Endodermal cell (in vitro differentiated cells): ENCODE data around the gene RARRES2. TPM values are rescaled to one million over a fixed set of nuclear protein-coding genes. Genes with fewer than 3 reads are reported as not detected.
A peak's percentile ranks its signal among the peaks of the same experiment; 100 is the strongest.

Experiments used
- DNase-seq: peaks from one replicate; pipeline ENCODE4 v3.0.0-alpha.2; 2017
- H3K27ac ChIP-seq: 2 replicates; pipeline ENCODE4 v1.5.1; 2013; ENCODE audit warnings: mild to moderate bottlenecking, low read depth, low read length, moderate library complexity
- H3K27me3 ChIP-seq: 2 replicates; pipeline ENCODE4 v1.6.1; 2013; ENCODE audit warnings: mild to moderate bottlenecking, low read length, moderate library complexity; ENCODE audit not compliant: insufficient read depth, control insufficient read depth, poor library complexity, severe bottlenecking
- H3K36me3 ChIP-seq: 2 replicates; pipeline ENCODE4 v1.7.0; 2013; ENCODE audit warnings: mild to moderate bottlenecking, low read length, moderate library complexity; ENCODE audit not compliant: control insufficient read depth, insufficient read depth
- H3K4me1 ChIP-seq: one replicate; pipeline ENCODE4 v1.7.0; 2013; ENCODE audit warnings: low read length; ENCODE audit not compliant: control insufficient read depth, insufficient read depth
- H3K4me3 ChIP-seq: 2 replicates; pipeline ENCODE4 v1.5.1; 2013; ENCODE audit warnings: mild to moderate bottlenecking, low read length, moderate library complexity
- H3K9ac ChIP-seq: 2 replicates; pipeline ENCODE4 v1.6.1; 2013; ENCODE audit warnings: mild to moderate bottlenecking, low read length, moderate library complexity; ENCODE audit not compliant: poor library complexity, severe bottlenecking; ENCODE audit errors: extremely low read depth
- H3K9me3 ChIP-seq: 2 replicates; pipeline ENCODE4 v1.6.1; 2013; ENCODE audit warnings: mild to moderate bottlenecking, low read length, moderate library complexity; ENCODE audit not compliant: control insufficient read depth
- H3K27ac Mint-ChIP-seq: 2 replicates; pipeline ENCODE4 v1.8.0; 2020; ENCODE audit warnings: mixed read lengths
- H3K27me3 Mint-ChIP-seq: 2 replicates; pipeline ENCODE4 v1.8.0; 2021; ENCODE audit warnings: mild to moderate bottlenecking, mixed read lengths; ENCODE audit not compliant: insufficient read depth
- H3K36me3 Mint-ChIP-seq: 2 replicates; pipeline ENCODE4 v1.8.0; 2020; ENCODE audit warnings: low read depth, mixed read lengths
- H3K4me1 Mint-ChIP-seq: 2 replicates; pipeline ENCODE4 v1.8.0; 2020; ENCODE audit warnings: mixed read lengths
- H3K4me3 Mint-ChIP-seq: 2 replicates; pipeline ENCODE4 v1.8.0; 2020; ENCODE audit warnings: mild to moderate bottlenecking, moderate library complexity, mixed read lengths
- H3K9me3 Mint-ChIP-seq: 2 replicates; pipeline ENCODE4 v1.8.0; 2020; ENCODE audit warnings: mild to moderate bottlenecking, mixed read lengths
- CTCF ChIP-seq: fragments of 200-600 bp; sonication (generic); conservative IDR thresholded peaks from 2 replicates; pipeline ENCODE4 v1.5.0; 2021; ENCODE audit warnings: antibody characterized with exemption, mild to moderate bottlenecking
- WGBS, 2 experiments: methylation state at CpG; one replicate each; pipeline versions ENCODE4 v1.1.5 to v1.1.7; 2013; ENCODE audit warnings: missing lambda C conversion rate in 2 of 2, mixed read lengths in 1 of 2; ENCODE audit not compliant: insufficient coverage in 1 of 2, insufficient read length in 1 of 2; 5-methylcytosine and 5-hydroxymethylcytosine counted together
- long read RNA-seq, 4 experiments: library from polyadenylated mRNA in 2 of 4; library from RNA in 1 of 4; library from capped mRNA in 1 of 4; stranded (forward) in 3 of 4; unstranded in 1 of 4; transcript quantifications; one replicate each; pipeline ENCODE4 v2.0.0, GENCODE V29; 2020 to 2021; ENCODE audit warnings: inconsistent platforms in 1 of 4
- polyA plus RNA-seq, 2 experiments: library from polyadenylated mRNA; stranded (reverse); fragments of 50-300 nt; gene quantifications; one replicate each; pipeline ENCODE4 v1.2.3, GENCODE V29; 2013
- total RNA-seq, 2 donors: library from RNA; stranded (reverse); fragmentation: NEBNext Ultra II Directional in 1 of 2; extraction: Animal tissue kit (Norgen Biotek cat#: 25700) in 1 of 2; gene quantifications; 2 replicates in 1 of 2; 3 replicates in 1 of 2; pipeline ENCODE4 v1.2.1, GENCODE V29; 2021

The RARRES2 gene
- 10 to 100 TPM; 32.2 to 48.2 TPM for total RNA-seq
- 31.3 TPM for polyA plus RNA-seq (2013, experiment 1 of 2)
- polyA plus RNA-seq (2013, experiment 2 of 2), result 24.1 TPM
- long read RNA-seq, experiment 1, transcript RARRES2-201 (6 exons, 740 nt), result major isoform, 6 of 13 reads
- long read RNA-seq, experiment 1, partial matches to known transcripts, result 2 of 13 reads
- long read RNA-seq, experiment 1, other reads (novel, unspliced or antisense), result 0 of 13 reads
- long read RNA-seq, experiment 2, transcript RARRES2-201 (6 exons, 740 nt), result major isoform, 36 of 41 reads
- long read RNA-seq, experiment 2, partial matches to known transcripts, result 0 of 41 reads
- long read RNA-seq, experiment 2, other reads (novel, unspliced or antisense), result 2 of 41 reads
- long read RNA-seq, experiment 3, transcript RARRES2-201 (6 exons, 740 nt), result major isoform, 16 of 19 reads
- long read RNA-seq, experiment 3, partial matches to known transcripts, result 0 of 19 reads
- long read RNA-seq, experiment 3, other reads (novel, unspliced or antisense), result 0 of 19 reads
- long read RNA-seq, experiment 4, transcript RARRES2-202 (5 exons, 1,618 nt), result minor isoform, 6 of 21 reads
- long read RNA-seq, experiment 4, transcript RARRES2-201 (6 exons, 740 nt), result major isoform, 13 of 21 reads
- long read RNA-seq, experiment 4, partial matches to known transcripts, result 0 of 21 reads
- long read RNA-seq, experiment 4, other reads (novel, unspliced or antisense), result 2 of 21 reads

GRCh38 chr7:150341263-150342120 lies at the start of gene RARRES2:
RARRES2 (minus strand) TSS chr7:150341629; CDS start chr7:150340609, 1,020 bp downstream.
- no peak for TF ChIP-seq CTCF
- H3K27me3 ChIP-seq, result peaks cover 27% of the 10 kb centered on the region
- Mint-ChIP-seq H3K27ac (peak within 1 kb of the TSS; percentile 52), H3K4me1 (peaks cover 13% of the 10 kb centered on the region), H3K4me3 (peak within 1 kb of the TSS; percentile 64), H3K27me3 (peaks cover 44% of the 10 kb centered on the region), H3K36me3 (peaks cover 6% of the 10 kb centered on the region), H3K9me3 (peaks cover 16% of the 10 kb centered on the region)
- H3K9ac ChIP-seq, result peak within 1 kb of the TSS; percentile 38
- 3 to 6% methylated on average over 26 to 46 of the region's 49 CpGs for WGBS, 2 experiments
- H3K4me3 ChIP-seq, result peak within 1 kb of the TSS; percentile 76
- no peaks in the 10 kb centered on the region for H3K36me3 ChIP-seq
- DNase-seq, result peak; percentile 84
- H3K9me3 ChIP-seq, result peaks cover 18% of the 10 kb centered on the region
- no peak within 1 kb of the TSS for H3K27ac ChIP-seq
- H3K4me1 ChIP-seq, result peaks cover 5% of the 10 kb centered on the region

- H3K4me1 ChIP-seq, result no peaks in the 10 kb centered on the region
Observed at GRCh38 chr7:150390205-150390604, 48.8 kb upstream of the RARRES2 start.

More at GRCh38 chr7:150390205-150390604, 48.8 kb upstream of the RARRES2 start:
- Histone ChIP-seq H3K9ac (no peak overlapping the region), H3K36me3 (peaks cover 6% of the 10 kb centered on the region), H3K27ac (no peak overlapping the region), H3K27me3 (no peaks in the 10 kb centered on the region), H3K9me3 (no peaks in the 10 kb centered on the region), H3K4me3 (no peak overlapping the region)
- 94 to 96% methylated on average over 5 to 7 of the region's 7 CpGs for WGBS, 2 experiments
- no peaks in the 10 kb centered on the region for H3K9me3 Mint-ChIP-seq
- H3K27ac Mint-ChIP-seq, result no peak overlapping the region
- no peak overlapping the region for H3K4me3 Mint-ChIP-seq
- TF ChIP-seq CTCF, result no peak
- H3K27me3 Mint-ChIP-seq, result no peaks in the 10 kb centered on the region
- H3K4me1 Mint-ChIP-seq, result peaks cover 7% of the 10 kb centered on the region
- peaks cover 33% of the 10 kb centered on the region for H3K36me3 Mint-ChIP-seq
- no peak for DNase-seq
